NCI-H524 (cell line): ENCODE results near the gene GALNT18.

Experiments
- DNase-seq, 2 experiments: peaks; one replicate each; lab custom pipeline; 2025; lab: John Stamatoyannopoulos, UW

The GALNT18 gene

GRCh38 chr11:11432621-11433319, 189.0 kb downstream of the GALNT18 start:
- no peak for DNase-seq

GRCh38 chr11:11430431-11430830, 191.4 kb downstream of the GALNT18 start:
- no peak for DNase-seq

- no peak for DNase-seq
Measured at GRCh38 chr11:11428714-11429113, 193.1 kb downstream of the GALNT18 start.

GRCh38 chr11:11427542-11427941, 194.3 kb downstream of the GALNT18 start:
- peak in 1 of 2 experiments; percentile 32 for DNase-seq

GRCh38 chr11:11427140-11427539, 194.7 kb downstream of the GALNT18 start:
- DNase-seq, result no peak

GRCh38 chr11:11426226-11426952, 195.4 kb downstream of the GALNT18 start:
- no peak for DNase-seq

GRCh38 chr11:11425806-11426205, 196.0 kb downstream of the GALNT18 start:
- no peak for DNase-seq

- DNase-seq, result no peak
Measured at GRCh38 chr11:11424688-11425087, 197.1 kb downstream of the GALNT18 start.

- no peak for DNase-seq
Measured at GRCh38 chr11:11422411-11423128, 199.2 kb downstream of the GALNT18 start.

GRCh38 chr11:11421509-11421908, 200.3 kb downstream of the GALNT18 start:
- no peak for DNase-seq

GRCh38 chr11:11420899-11421285, 200.9 kb downstream of the GALNT18 start:
- DNase-seq, result no peak

- DNase-seq, result peak in 1 of 2 experiments; percentile 76
Measured at GRCh38 chr11:11420191-11420898, 201.5 kb downstream of the GALNT18 start.

GRCh38 chr11:11419747-11420146, 202.1 kb downstream of the GALNT18 start:
- peak in 1 of 2 experiments; percentile 72 for DNase-seq

GRCh38 chr11:11416917-11417316, 204.9 kb downstream of the GALNT18 start:
- DNase-seq, result no peak

- no peak for DNase-seq
Measured at GRCh38 chr11:11416502-11416901, 205.3 kb downstream of the GALNT18 start.

GRCh38 chr11:11415901-11416300, 205.9 kb downstream of the GALNT18 start:
- no peak for DNase-seq

- no peak for DNase-seq
Measured at GRCh38 chr11:11414996-11415395, 206.8 kb downstream of the GALNT18 start.

- DNase-seq, result no peak
Measured at GRCh38 chr11:11413776-11414175, 208.0 kb downstream of the GALNT18 start.

GRCh38 chr11:11411401-11411985, 210.3 kb downstream of the GALNT18 start:
- DNase-seq, result no peak

- peak; percentile 94 to 98 for DNase-seq
Measured at GRCh38 chr11:11409901-11410300, 211.9 kb downstream of the GALNT18 start.

- no peak for DNase-seq
Measured at GRCh38 chr11:11409224-11409623, 212.6 kb downstream of the GALNT18 start.
